ENCODE data around the gene SLX4. TPM values are rescaled to one million over a fixed set of nuclear protein-coding genes. Genes with fewer than 3 reads are reported as not detected.

SLX4 gene
- total RNA-seq, 2 donors from 2014 or later = 5.6 TPM

DNA sequence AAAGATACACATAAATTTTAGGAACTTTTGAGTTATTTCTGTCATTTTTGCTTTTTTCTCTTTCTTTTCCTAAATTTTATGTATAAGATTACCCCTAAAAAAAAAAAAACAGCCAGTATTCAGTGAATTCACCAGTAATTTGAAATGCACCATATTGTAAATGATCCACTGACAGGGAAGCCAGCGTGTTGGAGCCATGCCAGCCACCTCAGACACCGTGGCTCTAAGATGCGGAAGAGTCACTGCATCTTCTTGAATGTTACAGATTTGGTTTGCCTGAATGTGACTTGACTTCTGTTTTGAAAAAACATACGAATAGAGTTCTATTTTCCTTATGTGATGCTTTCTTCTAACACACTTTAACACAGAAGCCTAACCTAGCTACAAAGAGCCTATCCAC is 73.2 kb downstream of the SLX4 start:
- Mint-ChIP-seq H3K27ac (no peak overlapping the region), H3K27me3 (no peaks in the 10 kb centered on the region), H3K4me1 (peaks cover 19% of the 10 kb centered on the region), H3K36me3 (ENCODE audit: low read depth) (no peaks in the 10 kb centered on the region), H3K4me3 (no peak overlapping the region)
- DNase-seq (no peak), ATAC-seq (no peak)
- no peaks in the 10 kb centered on the region for H3K9me3 ChIP-seq (ENCODE audit: control insufficient read depth, low read length, poor library complexity, severe bottlenecking)

DNA sequence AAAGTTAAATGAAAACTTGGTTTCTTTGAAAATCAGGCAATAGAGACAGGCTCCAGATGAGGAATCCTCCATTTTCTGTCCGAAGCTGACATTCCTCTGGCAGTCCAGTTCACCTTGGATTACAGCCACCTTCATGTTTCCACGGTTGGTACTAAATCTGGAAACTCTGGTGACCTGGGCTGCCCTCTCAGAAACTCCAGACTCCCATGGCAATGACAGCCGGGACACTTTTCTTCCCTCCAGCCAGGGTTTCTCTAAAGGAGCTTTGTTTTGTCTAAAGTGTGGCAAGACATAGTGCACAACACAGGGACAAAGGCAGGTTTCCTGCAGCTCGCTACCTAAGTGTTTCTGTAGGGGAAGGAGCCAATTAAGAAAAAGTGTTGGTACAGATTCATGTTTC is 74.6 kb downstream of the SLX4 start:
- Mint-ChIP-seq H3K36me3 (ENCODE audit: low read depth) (no peaks in the 10 kb centered on the region), H3K27me3 (no peaks in the 10 kb centered on the region), H3K4me3 (no peak overlapping the region), H3K27ac (peak overlapping the region; percentile 61), H3K4me1 (peaks cover 19% of the 10 kb centered on the region)
- DNase-seq = no peak
- no peaks in the 10 kb centered on the region for H3K9me3 ChIP-seq (ENCODE audit: control insufficient read depth, low read length, poor library complexity, severe bottlenecking)
- ATAC-seq = no peak

DNA sequence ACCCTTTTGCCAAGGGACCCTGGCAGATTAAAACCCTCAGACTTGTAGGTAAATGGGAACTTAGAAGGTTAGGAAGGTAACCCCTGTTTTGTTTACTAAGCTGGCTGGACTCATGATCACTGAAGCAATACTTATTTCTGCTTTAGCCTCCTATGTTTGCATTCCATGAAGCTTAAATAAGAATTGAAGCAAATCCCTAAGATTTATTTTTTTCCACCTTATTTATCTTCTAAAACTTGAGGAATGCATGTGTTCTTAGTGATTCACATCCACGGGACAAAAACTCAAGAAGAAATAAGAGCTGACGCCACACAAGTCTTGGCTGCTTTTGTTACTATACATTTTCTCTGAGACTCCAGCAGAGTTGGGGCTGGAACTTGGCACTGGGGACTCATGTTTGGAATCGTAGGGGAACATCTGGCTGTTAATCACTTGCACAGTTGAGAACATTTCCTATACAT is 75.1 kb downstream of the SLX4 start:
- Mint-ChIP-seq H3K27ac (no peak overlapping the region), H3K27me3 (no peaks in the 10 kb centered on the region), H3K4me1 (peaks cover 21% of the 10 kb centered on the region), H3K36me3 (ENCODE audit: low read depth) (no peaks in the 10 kb centered on the region), H3K4me3 (no peak overlapping the region)
- H3K9me3 ChIP-seq (ENCODE audit: control insufficient read depth, low read length, poor library complexity, severe bottlenecking) = no peaks in the 10 kb centered on the region
- ATAC-seq (no peak), DNase-seq (no peak)

DNA sequence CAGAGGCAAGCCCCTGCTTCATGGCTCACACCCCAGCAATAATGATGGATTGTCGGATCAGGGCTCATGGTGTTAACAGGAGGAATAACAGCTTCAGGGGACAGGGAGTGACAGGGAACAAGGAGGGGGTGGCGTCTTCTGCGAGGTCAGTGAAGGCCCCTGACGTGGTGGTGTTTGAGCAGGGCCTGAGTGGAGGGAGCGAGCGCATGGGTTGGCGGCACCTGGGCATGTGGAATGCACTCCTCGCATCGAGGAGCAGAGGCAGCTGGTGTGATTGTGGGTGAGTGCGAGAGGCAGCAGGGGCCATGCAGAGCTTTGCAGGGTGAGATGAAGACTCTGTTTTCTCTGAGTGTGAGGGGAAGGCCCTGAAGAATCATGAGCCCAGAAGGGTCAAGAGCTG is 77.3 kb downstream of the SLX4 start:
- no peaks in the 10 kb centered on the region for H3K9me3 ChIP-seq (ENCODE audit: control insufficient read depth, low read length, poor library complexity, severe bottlenecking)
- no peak overlapping the region for H3K4me3 Mint-ChIP-seq
- ATAC-seq = no peak
- H3K27ac Mint-ChIP-seq = peak overlapping the region; percentile 86
- H3K36me3 Mint-ChIP-seq (ENCODE audit: low read depth) = no peaks in the 10 kb centered on the region
- H3K4me1 Mint-ChIP-seq = peaks cover 22% of the 10 kb centered on the region
- no peaks in the 10 kb centered on the region for H3K27me3 Mint-ChIP-seq
- no peak for DNase-seq

DNA sequence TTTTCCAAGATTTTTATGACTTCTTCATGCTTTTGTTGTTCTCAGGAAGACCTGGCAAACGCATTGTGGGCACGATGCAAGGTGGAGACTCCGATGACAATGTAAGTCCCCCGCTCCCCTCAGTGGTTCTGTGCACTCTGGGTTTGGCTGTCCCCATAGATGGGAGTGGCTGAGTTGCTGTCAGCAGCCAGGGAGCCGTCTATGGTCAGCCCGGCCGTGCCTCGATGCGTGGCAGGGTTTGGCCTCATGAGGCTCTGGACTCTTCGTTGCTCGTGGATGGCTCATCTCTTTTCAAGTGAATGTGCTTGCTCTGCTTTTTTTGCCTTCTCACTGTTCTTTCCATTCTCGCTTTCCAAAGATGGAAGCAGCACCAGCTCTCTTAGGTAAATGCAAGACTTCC is 78.7 kb downstream of the SLX4 start:
- ATAC-seq = no peak

More for the DNA sequence above, 78.7 kb downstream of the SLX4 start:
- Mint-ChIP-seq H3K4me1 (peaks cover 31% of the 10 kb centered on the region), H3K36me3 (ENCODE audit: low read depth) (peaks cover 5% of the 10 kb centered on the region), H3K27ac (peak overlapping the region; percentile 86), H3K27me3 (no peaks in the 10 kb centered on the region), H3K4me3 (no peak overlapping the region)
- H3K9me3 ChIP-seq (ENCODE audit: control insufficient read depth, low read length, poor library complexity, severe bottlenecking) = no peaks in the 10 kb centered on the region
- DNase-seq = no peak

Other genes with a start within 250 kb of the SLX4 start
- 1 to 10 TPM; 5.9 to 6.3 TPM for gene ZSCAN32, start 210.6 kb downstream of the SLX4 start, total RNA-seq
- gene ZNF174, start 210.4 kb downstream of the SLX4 start, total RNA-seq = 1 to 10 TPM; 4.4 to 5.4 TPM
- 1 to 10 TPM; 3.0 to 3.2 TPM for gene ZNF597, start 168.1 kb downstream of the SLX4 start, total RNA-seq
- 10 to 100 TPM; 34.8 to 44.5 TPM for gene NAA60, start 167.9 kb downstream of the SLX4 start, total RNA-seq
- not detected for gene C16orf90, start 116.1 kb downstream of the SLX4 start, total RNA-seq
- gene CLUAP1, start 110.6 kb downstream of the SLX4 start, total RNA-seq = 10 to 100 TPM; 10.7 to 19.0 TPM
- gene NLRC3, start 34.2 kb downstream of the SLX4 start, total RNA-seq = 10 to 100 TPM; 71.7 to 76.7 TPM
- gene DNASE1, start 43.1 kb upstream of the SLX4 start, total RNA-seq = 10 to 100 TPM; 19.6 to 21.5 TPM
- gene TRAP1, start 105.9 kb upstream of the SLX4 start, total RNA-seq = 10 to 100 TPM; 77.2 to 80.4 TPM